HepG2 (cell line): ENCODE results near the gene MYRFL.

Experiments
- TAF1 ChIP-seq: sonication (generic); formaldehyde crosslinking; IDR thresholded peaks from 2 replicates; pipeline ENCODE4 v1.4.0; 2020; ENCODE audit warnings: missing genetic modification reagents
- ZNF674 ChIP-seq: sonication (generic); formaldehyde crosslinking; IDR thresholded peaks from 2 replicates; pipeline ENCODE4 v1.5.0; 2020; ENCODE audit warnings: low read depth, mild to moderate bottlenecking, missing genetic modification reagents
- ZZZ3 ChIP-seq: sonication (generic); formaldehyde crosslinking; IDR thresholded peaks from 2 replicates; pipeline ENCODE4 v1.4.0; 2020; ENCODE audit warnings: missing genetic modification reagents, mild to moderate bottlenecking, borderline replicate concordance
- TF ChIP-seq, protein P1 (sequence below), 2 experiments: IDR thresholded peaks; 2 replicates each; pipeline ENCODE4 v1.6.1; 2011 to 2012; ENCODE audit warnings: low read length in 2 of 2, borderline replicate concordance in 1 of 2, low read depth in 1 of 2, mild to moderate bottlenecking in 1 of 2, moderate library complexity in 1 of 2
- TF ChIP-seq, protein P2 (sequence below): sonication (generic); formaldehyde crosslinking; IDR thresholded peaks from 2 replicates; pipeline ENCODE4 v1.4.0; 2020; ENCODE audit warnings: missing genetic modification reagents, mild to moderate bottlenecking, borderline replicate concordance

DNA sequence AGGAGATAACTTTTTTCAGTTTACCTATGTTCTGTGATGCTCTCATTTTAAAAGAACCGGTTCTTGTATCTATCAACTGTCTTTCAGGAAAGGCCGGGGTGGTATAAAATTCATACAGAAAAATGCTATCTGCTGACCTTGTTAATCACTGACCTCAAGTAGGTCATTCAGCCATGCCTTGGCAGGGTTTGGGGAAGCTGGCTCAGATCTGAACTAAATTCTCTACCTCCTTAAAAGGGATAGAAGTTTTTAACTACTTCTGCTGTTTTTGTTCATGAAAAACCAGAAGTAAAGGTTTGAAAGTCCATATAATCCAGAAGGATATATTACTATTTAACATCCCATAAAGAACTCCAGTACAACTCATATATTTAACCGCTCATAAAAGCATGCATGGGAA, 10.1 kb downstream of the MYRFL start:
- no peak for TF ChIP-seq ZZZ3 (CRISPR knock-in tag)
- no peak for TF ChIP-seq ZNF674 (CRISPR knock-in tag)
- TF ChIP-seq TAF1, result no peak
- TF ChIP-seq, protein P1, sequence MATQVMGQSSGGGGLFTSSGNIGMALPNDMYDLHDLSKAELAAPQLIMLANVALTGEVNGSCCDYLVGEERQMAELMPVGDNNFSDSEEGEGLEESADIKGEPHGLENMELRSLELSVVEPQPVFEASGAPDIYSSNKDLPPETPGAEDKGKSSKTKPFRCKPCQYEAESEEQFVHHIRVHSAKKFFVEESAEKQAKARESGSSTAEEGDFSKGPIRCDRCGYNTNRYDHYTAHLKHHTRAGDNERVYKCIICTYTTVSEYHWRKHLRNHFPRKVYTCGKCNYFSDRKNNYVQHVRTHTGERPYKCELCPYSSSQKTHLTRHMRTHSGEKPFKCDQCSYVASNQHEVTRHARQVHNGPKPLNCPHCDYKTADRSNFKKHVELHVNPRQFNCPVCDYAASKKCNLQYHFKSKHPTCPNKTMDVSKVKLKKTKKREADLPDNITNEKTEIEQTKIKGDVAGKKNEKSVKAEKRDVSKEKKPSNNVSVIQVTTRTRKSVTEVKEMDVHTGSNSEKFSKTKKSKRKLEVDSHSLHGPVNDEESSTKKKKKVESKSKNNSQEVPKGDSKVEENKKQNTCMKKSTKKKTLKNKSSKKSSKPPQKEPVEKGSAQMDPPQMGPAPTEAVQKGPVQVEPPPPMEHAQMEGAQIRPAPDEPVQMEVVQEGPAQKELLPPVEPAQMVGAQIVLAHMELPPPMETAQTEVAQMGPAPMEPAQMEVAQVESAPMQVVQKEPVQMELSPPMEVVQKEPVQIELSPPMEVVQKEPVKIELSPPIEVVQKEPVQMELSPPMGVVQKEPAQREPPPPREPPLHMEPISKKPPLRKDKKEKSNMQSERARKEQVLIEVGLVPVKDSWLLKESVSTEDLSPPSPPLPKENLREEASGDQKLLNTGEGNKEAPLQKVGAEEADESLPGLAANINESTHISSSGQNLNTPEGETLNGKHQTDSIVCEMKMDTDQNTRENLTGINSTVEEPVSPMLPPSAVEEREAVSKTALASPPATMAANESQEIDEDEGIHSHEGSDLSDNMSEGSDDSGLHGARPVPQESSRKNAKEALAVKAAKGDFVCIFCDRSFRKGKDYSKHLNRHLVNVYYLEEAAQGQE (IDR thresholded peaks at IDR 0.05; ENCODE audit: borderline replicate concordance in 1 of 2, low read depth in 1 of 2, low read length in 2 of 2), result no peak
- TF ChIP-seq, protein P2, sequence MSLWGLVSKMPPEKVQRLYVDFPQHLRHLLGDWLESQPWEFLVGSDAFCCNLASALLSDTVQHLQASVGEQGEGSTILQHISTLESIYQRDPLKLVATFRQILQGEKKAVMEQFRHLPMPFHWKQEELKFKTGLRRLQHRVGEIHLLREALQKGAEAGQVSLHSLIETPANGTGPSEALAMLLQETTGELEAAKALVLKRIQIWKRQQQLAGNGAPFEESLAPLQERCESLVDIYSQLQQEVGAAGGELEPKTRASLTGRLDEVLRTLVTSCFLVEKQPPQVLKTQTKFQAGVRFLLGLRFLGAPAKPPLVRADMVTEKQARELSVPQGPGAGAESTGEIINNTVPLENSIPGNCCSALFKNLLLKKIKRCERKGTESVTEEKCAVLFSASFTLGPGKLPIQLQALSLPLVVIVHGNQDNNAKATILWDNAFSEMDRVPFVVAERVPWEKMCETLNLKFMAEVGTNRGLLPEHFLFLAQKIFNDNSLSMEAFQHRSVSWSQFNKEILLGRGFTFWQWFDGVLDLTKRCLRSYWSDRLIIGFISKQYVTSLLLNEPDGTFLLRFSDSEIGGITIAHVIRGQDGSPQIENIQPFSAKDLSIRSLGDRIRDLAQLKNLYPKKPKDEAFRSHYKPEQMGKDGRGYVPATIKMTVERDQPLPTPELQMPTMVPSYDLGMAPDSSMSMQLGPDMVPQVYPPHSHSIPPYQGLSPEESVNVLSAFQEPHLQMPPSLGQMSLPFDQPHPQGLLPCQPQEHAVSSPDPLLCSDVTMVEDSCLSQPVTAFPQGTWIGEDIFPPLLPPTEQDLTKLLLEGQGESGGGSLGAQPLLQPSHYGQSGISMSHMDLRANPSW (CRISPR knock-in tag), result no peak
